Measurements from ENCODE around the gene HPCAL1.

HPCAL1 gene

DNA sequence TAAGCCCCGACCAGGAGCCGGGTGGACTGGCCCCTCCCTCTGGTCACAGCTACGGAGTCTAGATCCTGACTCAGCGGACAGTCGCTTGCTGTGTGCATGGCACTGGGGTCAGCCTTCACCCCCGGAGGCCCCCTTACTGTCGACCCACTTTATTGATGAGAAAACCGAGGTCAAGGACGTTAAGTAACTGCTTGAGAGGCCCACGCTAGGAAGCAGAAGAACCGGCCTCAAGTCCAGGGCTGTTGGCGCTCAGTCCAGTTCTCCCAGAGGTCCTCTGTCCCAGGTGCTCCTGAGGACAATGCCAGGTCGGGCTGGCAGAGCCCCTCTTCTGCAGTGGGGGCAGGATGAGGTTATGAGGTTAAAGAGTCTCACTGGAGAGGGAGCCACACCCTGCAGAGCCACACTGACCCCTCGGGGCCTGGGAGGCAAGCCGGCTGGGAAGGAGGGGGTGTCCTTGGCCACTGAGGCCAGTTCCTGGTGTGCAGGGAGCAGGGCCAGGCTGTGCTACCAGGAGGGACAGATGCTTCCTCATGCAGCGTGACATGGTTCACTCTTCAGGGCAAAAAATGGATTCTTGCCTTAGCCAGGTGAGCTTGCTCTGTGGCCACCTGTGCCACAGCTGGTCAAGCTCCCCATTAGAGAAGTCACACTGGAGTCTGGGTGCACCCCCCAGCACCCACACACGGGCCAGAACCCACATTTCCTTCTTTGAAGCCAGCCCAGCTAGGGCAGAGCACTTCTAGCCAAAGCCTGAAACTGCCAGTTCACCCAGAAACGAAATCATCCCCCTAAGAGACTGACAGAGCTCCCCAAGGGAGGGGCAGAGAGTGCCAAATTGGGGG is 47.3 kb upstream of the HPCAL1 start:
- H3K23ac ChIP-seq (ENCODE audit: low read length), result no peak overlapping the region
- H4K91ac ChIP-seq (ENCODE audit: low read depth, low read length), result peak overlapping the region; percentile 0
- no CpG with 5 or more reads among the region's 18 CpGs for WGBS (ENCODE audit: extremely low coverage, insufficient coverage, insufficient read length)
- H2BK5ac ChIP-seq (ENCODE audit: low read depth, low read length, poor library complexity), result no peak overlapping the region
- H3K9me3 ChIP-seq (ENCODE audit: insufficient read depth, low read depth, low read length), result no peaks in the 10 kb centered on the region
- no peak overlapping the region for H3K27ac ChIP-seq (ENCODE audit: low read depth, low read length)
- H3K4me2 ChIP-seq (ENCODE audit: low read length), result no peak overlapping the region
- no peaks in the 10 kb centered on the region for H3K79me2 ChIP-seq (ENCODE audit: control insufficient read depth, insufficient read depth, low read length, poor library complexity)
- no peaks in the 10 kb centered on the region for H3K36me3 ChIP-seq (ENCODE audit: control insufficient read depth in 1 of 2, insufficient read depth in 2 of 2, low read length in 2 of 2)
- no peak overlapping the region for H3K4me3 ChIP-seq (ENCODE audit: low read depth, low read length)
- H3K14ac ChIP-seq (ENCODE audit: low read length), result peak overlapping the region; percentile 4
- H4K12ac ChIP-seq (ENCODE audit: low read depth, low read length), result no peak overlapping the region
- no peak for DNase-seq
- H3K9ac ChIP-seq (ENCODE audit: low read length), result no peak overlapping the region
- H2BK12ac ChIP-seq (ENCODE audit: low read length), result no peak overlapping the region
- no peak overlapping the region for H2BK120ac ChIP-seq (ENCODE audit: insufficient read depth, low read length, poor library complexity)
- H3K27me3 ChIP-seq (ENCODE audit: insufficient read depth, low read length), result no peaks in the 10 kb centered on the region
- no peak overlapping the region for H3K4ac ChIP-seq (ENCODE audit: low read depth, low read length)
- H2AFZ ChIP-seq (ENCODE audit: insufficient read depth, low read length, poor library complexity), result no peak overlapping the region
- peaks cover 6% of the 10 kb centered on the region for H3K79me1 ChIP-seq (ENCODE audit: low read length)
- peaks cover 2 to 4% of the 10 kb centered on the region in 2 experiments for H3K4me1 ChIP-seq (ENCODE audit: control insufficient read depth in 1 of 2, insufficient read depth in 2 of 2, low read length in 2 of 2)
- H2AK5ac ChIP-seq (ENCODE audit: low read length), result no peak overlapping the region
- H3K18ac ChIP-seq (ENCODE audit: low read length), result no peak overlapping the region
- H4K8ac ChIP-seq (ENCODE audit: low read depth, low read length), result peak overlapping the region; percentile 12

DNA sequence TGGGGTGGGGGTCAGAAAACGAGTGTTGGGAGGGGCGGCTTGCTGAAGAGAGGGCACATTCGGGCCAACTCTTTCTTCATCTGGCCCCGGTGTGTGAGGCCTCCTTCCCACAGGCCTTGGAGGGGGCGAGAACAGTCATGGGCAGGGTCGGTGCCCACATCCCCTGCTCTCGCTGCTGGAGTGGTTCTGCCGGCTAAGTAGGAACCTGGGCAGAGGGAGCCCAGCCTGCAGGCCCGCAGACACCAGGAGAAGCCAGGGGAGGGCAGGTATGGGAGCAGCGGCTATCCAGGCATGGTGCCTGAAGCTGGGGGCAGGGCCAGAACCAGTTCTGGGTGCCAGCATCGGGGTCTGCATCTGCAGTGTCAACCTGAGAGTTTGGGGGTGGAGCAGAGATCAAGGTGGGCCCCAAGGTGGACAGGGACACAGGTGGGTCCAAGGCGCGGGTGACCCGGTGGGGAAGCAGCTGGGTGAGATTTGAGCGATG is 46.6 kb upstream of the HPCAL1 start:
- Histone ChIP-seq H3K9me3 (ENCODE audit: insufficient read depth, low read depth, low read length) (no peaks in the 10 kb centered on the region), H3K4me1 (ENCODE audit: control insufficient read depth in 1 of 2, insufficient read depth in 2 of 2, low read length in 2 of 2) (peaks cover 2 to 4% of the 10 kb centered on the region in 2 experiments), H3K4ac (ENCODE audit: low read depth, low read length) (no peak overlapping the region), H3K18ac (ENCODE audit: low read length) (no peak overlapping the region), H3K27ac (ENCODE audit: low read depth, low read length) (no peak overlapping the region), H3K79me1 (ENCODE audit: low read length) (peaks cover 6% of the 10 kb centered on the region), H3K36me3 (ENCODE audit: control insufficient read depth in 1 of 2, insufficient read depth in 2 of 2, low read length in 2 of 2) (no peaks in the 10 kb centered on the region), H4K91ac (ENCODE audit: low read depth, low read length) (no peak overlapping the region), H3K27me3 (ENCODE audit: insufficient read depth, low read length) (no peaks in the 10 kb centered on the region), H3K4me3 (ENCODE audit: low read depth, low read length) (no peak overlapping the region), H3K79me2 (ENCODE audit: control insufficient read depth, insufficient read depth, low read length, poor library complexity) (no peaks in the 10 kb centered on the region), H3K4me2 (ENCODE audit: low read length) (no peak overlapping the region), H3K23ac (ENCODE audit: low read length) (no peak overlapping the region), H3K9ac (ENCODE audit: low read length) (no peak overlapping the region), H4K12ac (ENCODE audit: low read depth, low read length) (no peak overlapping the region), H3K14ac (ENCODE audit: low read length) (no peak overlapping the region), H2AFZ (ENCODE audit: insufficient read depth, low read length, poor library complexity) (no peak overlapping the region), H2AK5ac (ENCODE audit: low read length) (no peak overlapping the region), H2BK12ac (ENCODE audit: low read length) (no peak overlapping the region), H4K8ac (ENCODE audit: low read depth, low read length) (no peak overlapping the region), H2BK5ac (ENCODE audit: low read depth, low read length, poor library complexity) (no peak overlapping the region), H2BK120ac (ENCODE audit: insufficient read depth, low read length, poor library complexity) (no peak overlapping the region)
- WGBS (ENCODE audit: extremely low coverage, insufficient coverage, insufficient read length), result no CpG with 5 or more reads among the region's 15 CpGs
- DNase-seq, result no peak

DNA sequence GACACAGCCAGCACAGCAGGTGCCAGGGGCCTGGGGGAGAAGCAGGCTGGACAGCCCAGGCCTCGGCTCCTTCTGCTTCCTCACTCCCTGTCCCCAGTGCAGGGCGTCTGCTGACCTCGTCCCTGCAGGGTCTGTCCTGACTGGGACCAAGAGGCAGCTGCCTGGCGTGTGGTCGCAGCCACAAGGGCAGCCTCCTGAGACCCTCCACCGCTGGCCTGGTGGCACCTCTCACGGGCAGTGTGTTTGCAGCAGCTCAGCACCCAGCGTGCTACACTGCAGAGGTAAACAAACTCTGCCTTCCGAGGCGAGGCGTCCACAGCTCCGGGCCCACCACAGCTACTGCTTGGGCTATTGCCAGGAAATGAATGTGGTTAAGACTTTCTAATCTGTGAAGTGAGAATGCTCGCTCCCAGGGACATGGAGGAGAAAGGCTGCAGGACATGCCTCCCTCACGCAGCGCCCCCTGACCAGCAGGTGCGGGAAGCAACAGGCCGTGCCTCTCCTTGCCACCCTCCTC is 46.1 kb upstream of the HPCAL1 start:
- Histone ChIP-seq H3K27me3 (ENCODE audit: insufficient read depth, low read length) (no peaks in the 10 kb centered on the region), H4K12ac (ENCODE audit: low read depth, low read length) (no peak overlapping the region), H4K91ac (ENCODE audit: low read depth, low read length) (no peak overlapping the region), H3K79me1 (ENCODE audit: low read length) (peaks cover 6% of the 10 kb centered on the region), H2BK12ac (ENCODE audit: low read length) (no peak overlapping the region), H3K79me2 (ENCODE audit: control insufficient read depth, insufficient read depth, low read length, poor library complexity) (no peaks in the 10 kb centered on the region), H3K36me3 (ENCODE audit: control insufficient read depth in 1 of 2, insufficient read depth in 2 of 2, low read length in 2 of 2) (no peaks in the 10 kb centered on the region), H3K9ac (ENCODE audit: low read length) (no peak overlapping the region), H3K14ac (ENCODE audit: low read length) (no peak overlapping the region), H3K4me1 (ENCODE audit: control insufficient read depth in 1 of 2, insufficient read depth in 2 of 2, low read length in 2 of 2) (peaks cover 2 to 4% of the 10 kb centered on the region in 2 experiments), H3K9me3 (ENCODE audit: insufficient read depth, low read depth, low read length) (no peaks in the 10 kb centered on the region), H2BK120ac (ENCODE audit: insufficient read depth, low read length, poor library complexity) (no peak overlapping the region), H4K8ac (ENCODE audit: low read depth, low read length) (no peak overlapping the region), H3K4me2 (ENCODE audit: low read length) (no peak overlapping the region), H3K18ac (ENCODE audit: low read length) (no peak overlapping the region), H3K27ac (ENCODE audit: low read depth, low read length) (no peak overlapping the region), H2BK5ac (ENCODE audit: low read depth, low read length, poor library complexity) (no peak overlapping the region), H3K4me3 (ENCODE audit: low read depth, low read length) (no peak overlapping the region), H2AFZ (ENCODE audit: insufficient read depth, low read length, poor library complexity) (no peak overlapping the region), H3K4ac (ENCODE audit: low read depth, low read length) (no peak overlapping the region), H2AK5ac (ENCODE audit: low read length) (no peak overlapping the region), H3K23ac (ENCODE audit: low read length) (no peak overlapping the region)
- no peak for DNase-seq
- WGBS (ENCODE audit: extremely low coverage, insufficient coverage, insufficient read length), result no CpG with 5 or more reads among the region's 17 CpGs

DNA sequence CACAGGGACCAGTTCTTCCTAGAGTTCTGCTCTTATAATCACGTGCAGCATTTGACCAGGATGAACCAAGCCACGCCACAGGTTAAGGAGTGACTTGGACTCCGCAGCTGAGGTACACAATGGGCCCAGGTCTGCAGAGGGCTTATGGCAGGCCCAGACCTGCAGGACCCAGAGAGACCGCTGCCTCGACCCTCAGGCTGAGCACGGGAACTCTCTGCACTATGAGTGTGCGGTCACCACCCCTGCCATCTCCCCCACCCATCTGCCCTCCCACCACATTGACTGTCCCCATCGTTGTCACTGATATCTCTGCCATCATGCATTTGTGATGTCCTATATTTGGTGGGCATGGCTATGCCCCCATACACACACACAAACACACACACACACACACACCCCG is 45.7 kb upstream of the HPCAL1 start:
- Histone ChIP-seq H2BK5ac (ENCODE audit: low read depth, low read length, poor library complexity) (no peak overlapping the region), H2AK5ac (ENCODE audit: low read length) (no peak overlapping the region)

More for the DNA sequence above, 45.7 kb upstream of the HPCAL1 start:
- H3K23ac ChIP-seq (ENCODE audit: low read length), result no peak overlapping the region
- no peak overlapping the region for H2AFZ ChIP-seq (ENCODE audit: insufficient read depth, low read length, poor library complexity)
- no peak overlapping the region for H3K4ac ChIP-seq (ENCODE audit: low read depth, low read length)
- H4K91ac ChIP-seq (ENCODE audit: low read depth, low read length), result no peak overlapping the region
- no peak overlapping the region for H4K8ac ChIP-seq (ENCODE audit: low read depth, low read length)
- peaks cover 6% of the 10 kb centered on the region for H3K79me1 ChIP-seq (ENCODE audit: low read length)
- no peaks in the 10 kb centered on the region for H3K36me3 ChIP-seq (ENCODE audit: control insufficient read depth in 1 of 2, insufficient read depth in 2 of 2, low read length in 2 of 2)
- no peak for DNase-seq
- H3K9me3 ChIP-seq (ENCODE audit: insufficient read depth, low read depth, low read length), result no peaks in the 10 kb centered on the region
- WGBS (ENCODE audit: extremely low coverage, insufficient coverage, insufficient read length), result no CpG with 5 or more reads among the region's 9 CpGs
- H3K79me2 ChIP-seq (ENCODE audit: control insufficient read depth, insufficient read depth, low read length, poor library complexity), result no peaks in the 10 kb centered on the region
- no peak overlapping the region for H3K4me2 ChIP-seq (ENCODE audit: low read length)
- H3K27ac ChIP-seq (ENCODE audit: low read depth, low read length), result no peak overlapping the region
- no peak overlapping the region for H3K4me3 ChIP-seq (ENCODE audit: low read depth, low read length)
- no peak overlapping the region for H2BK12ac ChIP-seq (ENCODE audit: low read length)
- H3K18ac ChIP-seq (ENCODE audit: low read length), result no peak overlapping the region
- peaks cover 2 to 4% of the 10 kb centered on the region in 2 experiments for H3K4me1 ChIP-seq (ENCODE audit: control insufficient read depth in 1 of 2, insufficient read depth in 2 of 2, low read length in 2 of 2)
- no peak overlapping the region for H2BK120ac ChIP-seq (ENCODE audit: insufficient read depth, low read length, poor library complexity)
- H3K27me3 ChIP-seq (ENCODE audit: insufficient read depth, low read length), result no peaks in the 10 kb centered on the region
- no peak overlapping the region for H3K9ac ChIP-seq (ENCODE audit: low read length)
- H4K12ac ChIP-seq (ENCODE audit: low read depth, low read length), result no peak overlapping the region
- no peak overlapping the region for H3K14ac ChIP-seq (ENCODE audit: low read length)
